GM10847 (cell line): ENCODE data around the gene MFRP.

Experiments used
- POLR2A ChIP-seq: IDR thresholded peaks from 2 replicates; pipeline ENCODE4 v1.6.1; 2011; ENCODE audit not compliant: insufficient read length; ENCODE audit errors: extremely low read depth

Gene MFRP

GRCh38 chr11:119306373-119306890 is 40.1 kb downstream of the MFRP start:
- TF ChIP-seq POLR2A = no peak

DNA sequence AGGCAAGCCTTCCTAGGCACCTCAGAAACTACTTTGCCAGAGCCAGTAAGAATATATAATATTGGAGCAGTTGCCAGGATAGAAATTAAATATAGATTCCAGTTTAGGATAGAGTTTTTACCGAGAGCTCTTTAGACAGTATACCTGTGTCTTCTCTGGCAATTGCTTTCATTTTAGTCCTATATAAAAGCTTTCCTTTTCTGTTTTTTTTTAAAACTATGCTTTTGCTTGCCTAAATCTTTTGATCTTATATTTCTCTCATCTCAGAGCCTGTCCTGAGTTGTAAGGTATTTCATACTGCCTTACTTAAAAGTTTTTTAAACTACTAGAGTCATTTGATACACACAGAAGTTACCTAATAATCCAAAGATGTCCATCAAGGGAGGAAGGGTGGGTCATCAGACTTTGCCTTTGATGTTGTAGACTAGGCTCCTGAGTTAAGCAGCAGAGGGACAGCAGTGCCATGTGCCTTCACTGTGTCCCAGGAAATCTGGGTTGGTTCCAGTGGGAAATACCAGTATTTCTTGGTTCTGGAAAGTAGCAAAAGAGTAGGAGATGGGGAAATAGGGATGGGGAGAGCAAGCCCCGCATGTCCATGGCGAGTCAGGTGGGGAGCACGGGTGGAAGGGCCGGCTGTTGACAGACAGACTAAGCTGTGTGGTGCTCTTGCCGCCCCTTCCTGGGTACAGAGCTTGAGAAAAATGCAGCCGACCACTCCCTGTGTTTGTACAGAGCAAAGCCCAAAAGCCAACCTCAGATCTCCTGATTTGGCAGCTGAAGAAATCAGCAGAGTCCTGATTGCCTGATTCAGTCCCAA is 40.7 kb downstream of the MFRP start:
- no peak for TF ChIP-seq POLR2A

- TF ChIP-seq POLR2A = no peak
Observed at GRCh38 chr11:119303227-119303718, 43.2 kb downstream of the MFRP start.

DNA sequence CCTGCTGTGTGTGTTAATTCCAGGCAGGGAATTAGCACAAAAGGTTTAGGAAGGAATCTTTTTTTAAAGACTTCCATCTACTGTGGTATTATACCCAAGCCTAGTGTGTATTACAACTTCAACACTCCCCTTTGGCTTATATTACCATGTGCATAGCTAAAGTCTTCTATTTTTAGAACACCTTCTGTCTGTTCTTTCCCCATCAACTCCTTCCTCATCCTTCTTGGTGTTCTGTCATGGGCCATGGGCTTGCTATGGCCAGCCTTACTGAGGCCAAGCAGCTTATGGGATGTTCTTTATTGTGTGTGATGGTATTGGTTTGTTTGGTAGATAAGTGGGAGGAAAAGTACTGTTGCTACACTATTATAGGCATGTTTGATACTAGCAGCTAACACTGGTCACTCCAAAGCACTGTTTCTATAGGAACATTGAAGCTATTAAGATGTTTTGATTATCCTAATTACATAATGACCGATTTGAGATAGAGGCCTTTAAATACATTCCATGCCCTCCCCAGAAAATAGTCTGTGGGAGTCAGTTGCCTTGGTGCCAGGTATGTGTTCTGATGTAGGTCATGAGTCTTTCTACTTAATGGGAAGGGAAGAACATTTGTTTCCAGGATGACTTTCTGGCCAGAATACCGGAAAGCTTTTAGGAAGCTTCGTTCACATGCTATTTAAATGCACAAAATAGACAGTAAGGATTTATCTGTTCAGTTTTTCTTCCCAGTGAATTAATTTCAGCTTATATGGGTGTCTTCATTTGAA is 46.1 kb downstream of the MFRP start:
- no peak for TF ChIP-seq POLR2A

- no peak for TF ChIP-seq POLR2A
Observed at GRCh38 chr11:119299416-119299815, 47.1 kb downstream of the MFRP start.

- TF ChIP-seq POLR2A = no peak
Observed at GRCh38 chr11:119298726-119299125, 47.8 kb downstream of the MFRP start.

DNA sequence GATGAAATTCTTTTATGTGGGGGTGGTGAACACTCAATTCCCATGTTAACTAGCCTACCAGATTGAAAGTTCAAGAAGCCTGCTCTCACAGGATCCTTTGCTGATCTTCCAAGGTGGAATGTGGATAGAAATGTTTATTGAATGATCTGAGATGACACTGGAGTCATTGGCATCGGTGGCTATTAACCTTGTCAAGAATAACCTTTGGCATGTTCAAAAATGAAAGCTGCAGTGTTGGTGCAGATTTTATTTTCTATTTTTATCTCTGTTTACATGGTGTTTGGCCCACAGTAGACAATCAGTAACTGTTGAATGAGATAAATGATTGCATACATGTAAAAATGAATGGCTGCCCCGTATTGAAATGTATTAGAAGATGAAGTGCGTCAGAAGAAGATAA is 48.6 kb downstream of the MFRP start:
- TF ChIP-seq POLR2A = no peak

- TF ChIP-seq POLR2A = no peak
Observed at GRCh38 chr11:119295178-119295577, 51.3 kb downstream of the MFRP start.

DNA sequence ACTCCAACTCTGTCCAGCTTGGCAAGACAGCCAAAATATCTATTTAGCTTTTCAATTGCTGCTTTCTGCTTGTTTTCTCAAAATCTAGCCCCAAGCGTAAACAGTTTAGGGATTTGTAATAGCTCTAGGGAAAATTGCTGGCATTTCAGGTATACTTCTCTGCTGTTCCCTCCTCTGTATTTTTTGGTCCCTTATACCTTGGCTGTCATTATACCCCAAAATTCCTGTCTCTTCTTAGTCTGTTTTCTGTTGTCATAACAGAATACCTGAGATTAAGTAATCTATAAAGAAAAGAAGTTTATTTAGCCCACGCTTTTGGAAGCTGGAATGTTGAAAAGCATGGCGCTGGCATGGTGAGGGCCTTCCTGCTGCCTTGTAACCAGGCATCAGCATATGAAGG is 53.0 kb downstream of the MFRP start:
- TF ChIP-seq POLR2A = no peak

- TF ChIP-seq POLR2A = no peak
Observed at GRCh38 chr11:119290894-119291497, 55.5 kb downstream of the MFRP start.
